ENCODE measurements around the gene RFX5.
"Not testable (repeated sequence)": the region's sequence is repeated elsewhere in the genome, so short reads cannot be mapped to it uniquely, and the experiment has no call there.

Gene RFX5

GRCh38 chr1:151361883-151362282, 14.8 kb upstream of the RFX5 start:
- no peak for DNase-seq

- no peak for DNase-seq
Measured at GRCh38 chr1:151356696-151357095, 9.6 kb upstream of the RFX5 start.

- DNase-seq, result no peak
Measured at GRCh38 chr1:151352021-151352718, 5.1 kb upstream of the RFX5 start.

GRCh38 chr1:151350323-151350722, 3.3 kb upstream of the RFX5 start:
- DNase-seq, result not testable (repeated sequence)

- no peak for DNase-seq
Measured at GRCh38 chr1:151347523-151348246, 633 bp upstream of the RFX5 start.

GRCh38 chr1:151346082-151346768, 827 bp downstream of the RFX5 start:
- DNase-seq, result no peak

- no peak for DNase-seq
Measured at GRCh38 chr1:151344291-151344690, 2.8 kb downstream of the RFX5 start.

- no peak for DNase-seq
Measured at GRCh38 chr1:151343587-151343986, 3.5 kb downstream of the RFX5 start.

GRCh38 chr1:151342569-151342968, 4.5 kb downstream of the RFX5 start:
- no peak for DNase-seq

GRCh38 chr1:151342021-151342420, 5.0 kb downstream of the RFX5 start:
- no peak for DNase-seq

GRCh38 chr1:151340870-151341754, 5.9 kb downstream of the RFX5 start:
- DNase-seq, result peak; percentile 90

- no peak for DNase-seq
Measured at GRCh38 chr1:151336556-151336955, 10.5 kb downstream of the RFX5 start.

- DNase-seq, result no peak
Measured at GRCh38 chr1:151334822-151335221, 12.2 kb downstream of the RFX5 start.

- DNase-seq, result no peak
Measured at GRCh38 chr1:151327903-151328674, 19.0 kb downstream of the RFX5 start.

GRCh38 chr1:151327223-151327902, 19.7 kb downstream of the RFX5 start, which contains the start of gene PI4KB:
Gene PI4KB, minus strand, starts transcription at chr1:151327416. Its CDS starts 10,935 bp downstream, at chr1:151316481.
- DNase-seq, result peak; percentile 98

- peak; percentile 56 for DNase-seq
Measured at GRCh38 chr1:151326619-151327222, 20.3 kb downstream of the RFX5 start.

- no peak for DNase-seq
Measured at GRCh38 chr1:151325646-151326429, 21.2 kb downstream of the RFX5 start.

GRCh38 chr1:151325231-151325630, 21.8 kb downstream of the RFX5 start:
- no peak for DNase-seq

- no peak for DNase-seq
Measured at GRCh38 chr1:151324390-151324930, 22.6 kb downstream of the RFX5 start.

GRCh38 chr1:151318975-151319374, 28.1 kb downstream of the RFX5 start:
- DNase-seq, result no peak

All from midbrain (tissue), 1 donor.